Stomach (tissue), 4 donors: Measurements from ENCODE around the gene DEPDC5.

Source experiments
- POLR2A ChIP-seq, 4 donors: fragments of 450-650 bp; IDR thresholded peaks; one replicate each; pipeline ENCODE4 v1.6.1; 2016; ENCODE audit warnings: antibody characterized with exemption in 4 of 4, control low read depth in 2 of 4, mild to moderate bottlenecking in 1 of 4, moderate library complexity in 1 of 4
- TF ChIP-seq, protein P1 (sequence below), 7 experiments: fragments of 450-650 bp in 4 of 7; fragments of 200-600 bp in 3 of 7; sonication (generic) in 3 of 7; IDR thresholded peaks; one replicate each; pipeline ENCODE4 v1.5.1; 2016 to 2019; ENCODE audit warnings: antibody characterized with exemption in 7 of 7, control low read depth in 2 of 7, mild to moderate bottlenecking in 1 of 7

DNA sequence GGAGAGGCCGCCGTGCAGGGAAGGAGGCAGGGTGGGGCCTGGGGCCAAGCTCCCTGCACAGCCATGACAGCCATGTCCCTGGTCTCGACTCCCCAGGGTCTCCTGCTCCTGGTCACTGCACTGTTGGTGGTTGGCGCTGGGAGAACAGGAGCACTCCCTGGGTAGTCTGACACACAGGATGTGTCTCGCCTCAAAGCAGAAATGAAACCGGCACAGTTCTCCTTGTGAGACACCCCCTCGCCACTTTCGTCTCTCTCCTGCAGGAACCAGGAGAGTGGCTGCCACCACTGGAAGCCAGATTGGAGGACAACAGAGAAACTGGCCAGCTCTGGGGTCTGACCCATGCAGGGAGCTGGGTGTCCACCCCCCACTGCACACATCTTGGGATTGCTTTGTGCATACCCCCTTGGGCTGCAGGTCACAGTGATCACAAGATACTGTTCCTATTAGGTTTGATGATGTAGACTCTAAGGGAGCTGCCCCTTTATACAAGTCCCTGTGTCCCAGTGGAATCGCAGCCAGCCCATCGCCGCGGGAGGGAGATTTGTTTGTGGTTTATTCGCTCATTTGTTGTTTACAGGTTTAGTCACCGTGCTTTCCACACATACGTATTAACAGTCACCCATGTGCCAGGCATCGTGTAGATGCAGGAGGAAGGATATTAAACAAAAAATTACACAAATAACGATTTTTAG, 163.6 kb downstream of the DEPDC5 start:
- TF ChIP-seq POLR2A (IDR thresholded peaks at IDR 0.05), result no peak
- TF ChIP-seq, protein P1, sequence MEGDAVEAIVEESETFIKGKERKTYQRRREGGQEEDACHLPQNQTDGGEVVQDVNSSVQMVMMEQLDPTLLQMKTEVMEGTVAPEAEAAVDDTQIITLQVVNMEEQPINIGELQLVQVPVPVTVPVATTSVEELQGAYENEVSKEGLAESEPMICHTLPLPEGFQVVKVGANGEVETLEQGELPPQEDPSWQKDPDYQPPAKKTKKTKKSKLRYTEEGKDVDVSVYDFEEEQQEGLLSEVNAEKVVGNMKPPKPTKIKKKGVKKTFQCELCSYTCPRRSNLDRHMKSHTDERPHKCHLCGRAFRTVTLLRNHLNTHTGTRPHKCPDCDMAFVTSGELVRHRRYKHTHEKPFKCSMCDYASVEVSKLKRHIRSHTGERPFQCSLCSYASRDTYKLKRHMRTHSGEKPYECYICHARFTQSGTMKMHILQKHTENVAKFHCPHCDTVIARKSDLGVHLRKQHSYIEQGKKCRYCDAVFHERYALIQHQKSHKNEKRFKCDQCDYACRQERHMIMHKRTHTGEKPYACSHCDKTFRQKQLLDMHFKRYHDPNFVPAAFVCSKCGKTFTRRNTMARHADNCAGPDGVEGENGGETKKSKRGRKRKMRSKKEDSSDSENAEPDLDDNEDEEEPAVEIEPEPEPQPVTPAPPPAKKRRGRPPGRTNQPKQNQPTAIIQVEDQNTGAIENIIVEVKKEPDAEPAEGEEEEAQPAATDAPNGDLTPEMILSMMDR (IDR thresholded peaks at IDR 0.05), result no peak
